H4 (cell line): ENCODE data around the gene RSU1. TPM values are rescaled to one million over a fixed set of nuclear protein-coding genes. Genes with fewer than 3 reads are reported as not detected.
"Not testable (repeated sequence)": the region's sequence is repeated elsewhere in the genome, so short reads cannot be mapped to it uniquely, and the experiment has no call there.

Source experiments
- DNase-seq: peaks from one replicate; pipeline ENCODE4 v3.0.0-alpha.2; 2015; ENCODE audit warnings: low spot score
- total RNA-seq: library from RNA; depleted of rRNA; stranded (reverse); fragments of >200 nt; shearing (Covaris generic); gene quantifications from 2 replicates; pipeline ENCODE4 v1.2.3, GENCODE V29; 2014

RSU1 gene
- total RNA-seq, 1 experiment from 2014 or later: 44.1 TPM

DNA sequence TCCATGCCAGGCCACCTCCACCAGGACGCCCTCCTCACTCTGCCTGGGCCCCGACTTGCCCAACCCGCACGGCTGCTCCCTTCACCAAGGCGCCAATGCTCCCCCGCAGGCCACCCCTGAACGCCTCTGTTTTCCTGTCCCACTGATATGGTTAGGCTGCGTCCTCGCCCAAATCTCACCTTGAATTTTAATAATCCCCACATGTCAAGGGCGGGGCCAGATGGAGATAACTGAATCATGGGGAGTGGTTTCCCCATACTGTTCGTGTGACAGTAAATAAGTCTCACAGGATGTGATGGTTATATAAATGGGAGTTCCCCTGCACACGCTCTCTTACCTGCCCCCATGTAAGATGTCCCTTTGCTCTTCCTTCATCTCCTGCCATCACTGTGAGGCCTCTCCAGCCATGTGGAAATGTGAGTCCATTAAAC lies 29.8 kb downstream of the RSU1 start:
- no peak for DNase-seq

DNA sequence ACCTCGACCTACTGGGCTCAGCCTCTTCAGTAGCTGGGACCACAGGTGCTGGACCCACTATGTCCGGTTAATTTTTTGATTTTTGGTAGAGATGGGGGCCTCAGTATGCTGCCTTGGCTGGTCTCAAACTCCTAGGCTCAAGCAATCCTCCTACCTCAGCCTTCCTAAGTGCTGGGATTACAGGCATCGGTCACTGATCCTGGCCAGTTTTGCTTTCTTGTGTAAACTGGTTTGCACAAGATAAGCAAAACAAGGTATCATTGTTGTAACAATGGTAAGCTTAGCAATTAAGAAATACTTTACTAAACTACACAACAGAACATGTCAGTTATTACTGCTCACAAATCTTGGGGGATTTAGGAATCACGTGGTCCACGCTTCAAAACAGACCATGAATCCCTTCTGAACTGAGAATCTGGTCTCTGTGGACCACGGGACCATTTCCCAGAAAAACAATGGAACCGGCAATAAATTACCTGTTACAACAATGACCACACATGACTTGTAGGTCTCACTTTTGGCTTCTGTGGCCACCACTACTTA lies 36.8 kb downstream of the RSU1 start:
- no peak for DNase-seq

DNA sequence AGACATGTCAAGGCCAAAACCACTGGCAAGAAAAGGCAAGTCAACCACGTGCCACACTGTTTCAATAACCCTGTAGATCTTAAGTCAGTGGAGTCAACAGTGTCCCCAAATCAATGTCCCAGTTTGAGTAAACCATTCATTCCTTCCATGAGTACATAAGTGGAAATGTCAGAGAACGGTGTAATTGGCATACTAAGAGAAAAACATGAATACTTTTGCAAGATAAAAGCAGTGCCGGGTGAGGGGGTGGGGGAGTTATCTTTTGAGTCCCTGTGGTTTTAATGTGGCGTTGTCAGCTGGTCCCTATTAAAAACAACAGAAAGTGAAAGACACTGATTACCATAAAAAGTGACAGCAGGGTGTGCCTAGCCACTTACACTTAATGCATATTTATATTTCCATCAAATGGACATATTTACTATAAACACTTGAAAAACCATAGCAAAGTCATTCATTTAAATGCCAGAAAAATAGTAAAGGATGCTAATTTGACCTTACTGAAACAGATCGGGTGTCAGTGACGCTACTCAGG lies 37.8 kb downstream of the RSU1 start:
- DNase-seq: no peak

DNA sequence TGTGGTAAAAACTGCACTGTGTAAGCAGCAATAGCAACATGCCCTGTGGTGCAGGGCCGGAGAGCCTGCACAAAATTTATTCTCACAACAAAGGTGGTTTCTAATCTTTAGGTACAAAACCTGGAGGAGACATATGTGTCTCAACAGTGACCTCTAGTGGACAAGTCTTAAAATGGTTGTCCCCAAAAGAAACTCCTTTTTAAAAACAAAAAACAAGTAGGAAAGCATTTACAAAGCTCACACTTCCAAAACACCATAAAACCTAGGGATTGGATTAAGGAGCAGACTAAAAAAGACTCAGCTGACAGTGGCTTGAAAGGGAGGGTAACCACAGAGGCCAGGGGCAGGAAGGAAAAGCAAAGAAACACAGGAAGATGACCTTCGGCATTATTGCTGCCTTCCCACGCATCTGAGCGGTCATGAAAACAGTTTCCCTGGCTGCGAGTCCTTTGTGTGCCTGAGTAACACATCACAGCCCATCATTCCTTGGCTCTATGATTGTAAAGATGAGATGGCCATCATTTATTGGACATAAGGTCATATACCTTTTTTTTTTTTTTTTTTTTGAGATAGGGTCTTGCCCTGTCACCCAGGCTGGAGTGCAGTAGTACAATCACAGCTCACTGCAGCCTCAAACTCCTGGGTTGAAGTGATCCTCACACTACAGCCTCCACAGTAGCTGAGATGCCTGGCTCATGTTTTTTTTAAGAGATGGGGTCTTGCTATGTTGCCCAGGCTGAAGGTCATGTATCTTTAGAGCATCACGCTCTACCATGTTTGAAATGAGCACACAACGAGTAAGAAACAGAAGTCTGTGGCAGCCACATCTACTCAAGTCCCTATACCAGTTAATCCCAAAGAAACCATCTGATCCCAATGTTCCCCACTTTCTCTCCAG lies 39.5 kb downstream of the RSU1 start:
- peak; percentile 13 for DNase-seq

DNA sequence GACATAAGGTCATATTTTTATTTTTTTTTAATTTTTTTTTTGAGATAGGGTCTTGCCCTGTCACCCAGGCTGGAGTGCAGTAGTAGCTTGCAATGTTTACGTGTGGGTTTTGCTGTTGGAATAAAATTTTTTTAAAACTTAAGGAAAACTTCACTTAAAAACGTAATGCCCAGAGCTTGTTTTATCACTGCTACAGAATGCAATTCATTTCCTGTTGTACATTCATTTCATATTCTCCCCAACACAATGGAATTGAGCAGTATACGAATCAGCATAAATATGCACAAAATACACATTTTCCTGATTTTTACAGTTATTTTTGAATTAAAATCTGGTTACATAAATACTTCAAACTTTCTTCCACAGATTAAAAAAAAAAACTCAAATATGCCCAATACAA lies 40.3 kb downstream of the RSU1 start:
- no peak for DNase-seq

DNA sequence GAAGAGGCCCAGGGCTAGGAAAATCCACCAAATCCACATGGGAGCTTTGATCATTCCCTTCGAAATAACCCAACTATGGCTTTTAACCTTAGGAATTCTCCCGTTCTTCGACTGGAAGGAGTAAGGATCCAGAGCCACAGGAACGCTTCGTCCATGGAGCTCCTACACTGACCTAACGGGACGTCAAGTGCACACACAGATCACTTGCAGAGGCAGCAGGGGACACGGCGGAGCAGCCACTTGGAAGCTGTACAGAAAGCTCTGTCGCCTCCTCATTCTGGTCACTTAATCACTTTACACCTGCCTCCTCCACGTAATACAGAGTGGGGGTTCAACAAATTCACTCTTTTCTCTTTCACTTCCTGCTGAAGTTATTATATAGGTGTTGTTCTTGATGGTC lies 43.9 kb downstream of the RSU1 start:
- no peak for DNase-seq

DNA sequence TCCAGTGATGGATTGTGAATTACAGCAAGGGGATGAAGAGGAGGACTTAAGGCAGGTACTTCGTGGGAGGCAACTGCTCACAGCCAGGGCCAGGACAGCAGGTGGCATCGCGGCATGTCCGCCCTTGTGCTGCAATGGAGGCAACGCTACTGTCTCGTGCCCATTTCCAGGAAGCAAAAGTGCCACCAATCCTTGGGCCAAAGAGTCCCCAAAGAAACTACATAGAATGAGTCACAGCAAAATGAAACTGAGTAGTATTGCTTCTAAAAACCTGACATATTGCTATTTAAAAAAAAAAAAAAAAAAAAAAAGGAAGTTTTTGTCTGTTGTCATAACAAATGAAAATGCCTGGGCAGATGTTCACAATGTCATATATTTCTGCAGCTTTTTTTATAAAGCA lies 46.6 kb downstream of the RSU1 start:
- no peak for DNase-seq

DNA sequence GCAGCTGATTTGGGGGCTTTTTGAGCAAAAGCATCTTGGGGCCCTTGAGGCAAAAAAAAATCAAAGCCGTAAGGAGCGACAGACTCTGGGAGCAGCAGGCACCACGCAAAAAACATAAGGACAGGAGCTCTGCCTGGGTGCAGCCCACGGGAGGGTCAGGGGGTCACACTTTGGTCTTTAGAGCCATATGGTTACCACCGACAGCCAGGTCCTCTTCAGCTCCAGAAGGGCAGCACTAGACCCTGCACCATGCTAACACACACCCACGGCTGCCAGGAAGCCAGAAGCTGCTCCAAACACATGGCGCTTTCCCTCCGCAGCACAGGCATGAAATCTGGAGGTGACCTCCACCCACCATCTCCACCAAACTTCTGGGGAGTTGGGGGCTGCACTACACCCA lies 47.1 kb downstream of the RSU1 start:
- no peak for DNase-seq

DNA sequence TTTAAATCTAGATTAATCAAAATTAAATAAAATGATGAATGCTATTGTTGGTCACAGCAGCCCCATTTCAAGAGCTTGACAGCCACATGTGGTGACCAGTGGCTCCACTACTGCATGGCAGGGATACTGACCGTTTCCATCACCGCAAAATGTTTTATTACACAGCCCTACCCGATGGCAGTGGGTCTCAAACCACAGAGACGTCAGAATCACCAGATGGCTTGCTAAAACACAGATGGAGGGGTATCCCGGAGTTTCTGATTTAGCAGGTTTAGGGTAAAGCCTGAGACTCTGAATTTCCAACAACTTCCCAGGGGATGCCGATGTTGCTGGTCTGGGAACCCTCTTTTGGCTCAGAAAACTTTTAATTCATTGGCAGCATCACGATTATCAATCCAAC lies 47.9 kb downstream of the RSU1 start:
- DNase-seq: no peak

DNA sequence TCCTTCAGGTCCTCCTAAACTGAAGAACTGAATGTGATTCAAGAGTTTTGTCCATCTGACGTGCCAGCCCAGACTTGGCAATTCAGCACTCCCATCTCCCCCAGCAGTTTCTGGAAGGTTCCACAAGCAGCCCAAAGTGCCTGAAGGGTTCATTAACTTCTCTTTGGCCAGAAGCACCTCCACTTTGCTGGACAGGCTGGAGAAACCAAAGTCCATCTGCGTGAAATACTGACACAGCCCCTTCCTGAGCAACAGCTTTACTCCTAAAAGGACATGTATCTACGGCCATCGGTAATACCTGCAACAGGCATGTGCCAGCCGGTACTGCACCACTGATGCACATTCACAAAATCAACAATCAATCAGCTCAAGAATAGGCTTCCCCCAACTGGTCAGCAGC lies 48.5 kb downstream of the RSU1 start:
- DNase-seq: no peak

DNA sequence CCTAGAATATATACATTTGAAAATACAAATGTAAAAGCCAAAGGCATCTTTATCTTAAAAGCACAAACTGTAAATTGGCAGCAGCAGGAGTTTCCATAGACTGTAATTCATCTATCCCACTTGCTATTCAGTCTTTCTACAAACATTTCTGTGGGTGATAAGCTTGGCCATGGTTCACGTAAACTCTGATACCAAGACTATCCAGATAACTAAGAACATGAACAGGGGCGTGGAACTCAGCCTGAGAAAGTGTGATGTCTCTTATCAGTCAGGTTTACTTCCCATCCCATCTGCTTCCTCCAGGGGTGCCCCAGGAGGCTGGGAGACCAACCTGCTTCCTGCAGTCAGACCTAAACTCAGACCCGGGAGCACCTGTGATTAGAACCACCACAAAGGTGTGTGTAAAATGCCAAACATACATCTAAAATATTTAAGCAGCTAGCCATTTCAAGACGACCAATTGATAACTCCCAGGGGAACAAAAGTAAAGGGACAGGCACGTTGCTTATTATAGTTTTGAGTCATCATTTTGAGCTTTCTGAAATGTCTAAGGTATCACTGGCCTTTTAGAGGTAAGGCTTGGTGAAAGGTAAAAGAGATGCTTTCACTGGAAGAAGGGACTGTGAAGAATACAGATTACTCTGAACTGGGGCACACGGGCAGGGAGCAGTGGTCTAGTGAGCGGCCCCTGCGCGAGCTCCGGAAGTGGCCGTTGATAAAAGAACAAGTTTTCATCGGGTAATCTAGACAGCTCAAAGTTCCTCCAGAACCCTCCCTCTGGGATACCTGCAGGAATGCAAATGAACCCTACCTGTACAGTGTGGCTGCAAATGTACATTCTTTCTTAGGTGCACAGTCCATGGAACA lies 51.5 kb downstream of the RSU1 start:
- DNase-seq: no peak

DNA sequence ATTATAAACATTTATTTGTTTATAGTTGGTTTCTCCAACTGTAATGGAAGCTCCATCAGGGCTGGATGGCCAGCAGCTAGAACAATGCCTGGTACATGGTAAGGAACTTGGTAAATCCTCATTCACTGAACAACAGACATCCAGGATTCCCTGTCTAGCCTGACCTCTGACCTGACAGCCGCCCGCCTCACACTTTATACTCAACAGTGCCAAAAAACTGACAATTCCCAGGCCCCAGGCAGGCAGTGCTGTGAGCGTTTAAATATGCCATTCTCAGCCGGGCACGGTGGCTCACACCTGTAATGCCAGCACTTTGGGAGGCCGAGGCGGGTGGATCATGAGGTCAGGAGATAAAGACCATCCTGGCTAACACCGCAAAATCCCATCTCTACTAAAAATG lies 55.9 kb downstream of the RSU1 start:
- DNase-seq: no peak

DNA sequence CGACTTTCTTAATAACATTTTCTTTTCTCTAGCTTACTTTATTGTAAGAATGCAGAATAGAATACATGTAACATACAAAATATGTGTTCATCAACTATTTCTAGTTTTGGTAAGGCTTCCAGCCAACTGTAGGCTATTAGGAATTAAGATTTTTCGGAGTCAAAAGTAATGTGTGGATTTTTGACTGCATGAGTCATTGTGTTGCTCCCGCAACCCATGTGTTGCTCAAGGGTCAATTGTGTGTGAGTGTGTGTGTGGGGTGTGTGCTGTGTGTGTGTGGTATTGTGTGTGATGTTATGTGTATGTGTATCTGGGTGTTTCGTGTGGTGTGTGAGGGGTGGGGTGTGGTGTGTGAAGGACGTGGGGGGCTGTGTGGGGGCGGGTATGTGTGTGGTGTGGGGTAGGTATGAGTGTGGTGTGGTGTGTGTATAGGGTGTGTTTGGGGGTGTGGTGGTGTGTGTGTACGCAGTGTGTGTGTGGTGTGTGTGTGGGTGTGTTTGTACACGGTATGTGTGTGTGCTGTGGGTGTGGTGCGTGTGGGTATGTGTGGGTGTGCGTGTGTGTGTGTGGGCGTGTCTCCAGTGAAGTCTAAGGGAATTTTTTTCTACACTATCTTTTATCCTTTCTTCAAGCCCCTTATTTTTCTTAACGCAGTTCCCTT lies 60.5 kb downstream of the RSU1 start:
- no peak for DNase-seq

DNA sequence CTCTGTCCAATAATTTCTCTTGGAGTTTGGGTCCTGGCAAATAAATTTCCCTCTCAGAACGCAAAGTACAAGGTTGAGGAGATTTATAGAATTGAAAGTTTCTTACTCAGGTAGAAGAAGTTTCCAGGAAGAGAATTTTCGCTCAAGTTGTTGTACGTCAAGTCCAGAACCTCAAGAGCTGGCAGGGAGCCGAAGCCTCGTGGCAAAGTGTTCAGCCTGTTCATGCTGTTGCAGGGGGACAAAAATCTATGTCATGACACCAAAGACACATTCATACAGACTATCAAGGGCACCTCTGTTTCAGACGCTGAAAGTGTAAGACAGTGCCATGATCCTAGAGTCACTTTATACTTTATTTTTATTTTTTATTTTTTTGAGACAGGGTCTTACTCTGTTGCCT lies 62.5 kb downstream of the RSU1 start:
- DNase-seq: no peak

DNA sequence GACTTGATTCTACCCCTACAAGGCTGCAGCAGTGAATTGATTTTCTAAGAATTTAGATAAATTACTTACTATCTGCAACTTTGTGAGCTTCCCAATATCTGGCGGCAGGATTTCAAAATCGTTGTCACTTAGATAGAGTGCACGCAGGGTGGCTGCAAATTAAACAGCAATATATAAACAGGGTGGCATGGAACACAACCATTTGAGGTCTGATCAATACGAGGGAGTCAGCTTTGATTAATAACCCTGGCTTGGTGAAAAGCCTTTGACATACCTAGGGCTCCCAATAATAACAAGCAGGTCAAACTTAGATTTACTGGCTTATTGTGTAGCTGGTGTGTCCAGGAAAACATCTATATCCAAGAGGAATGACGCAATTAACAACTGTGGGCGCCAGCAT lies 64.4 kb downstream of the RSU1 start:
- not testable (repeated sequence) for DNase-seq

DNA sequence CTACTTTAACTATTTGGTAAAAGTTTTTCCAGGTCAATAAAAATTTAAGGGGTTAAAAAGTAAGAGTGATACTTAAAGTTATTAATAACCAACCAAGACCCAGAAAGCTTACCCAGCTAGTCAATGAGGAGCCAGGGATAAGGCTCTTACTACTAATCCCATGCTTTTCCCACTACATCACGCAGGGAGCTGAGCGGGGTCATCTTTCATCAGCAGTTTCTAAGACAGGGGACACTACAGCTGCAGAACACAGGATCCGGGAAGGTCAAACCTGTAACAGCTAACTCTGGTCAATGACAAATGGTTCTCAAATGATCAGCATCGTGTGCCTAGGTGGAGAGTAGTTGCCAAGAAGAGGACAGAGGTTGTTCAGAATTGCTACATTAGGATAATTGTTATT lies 65.1 kb downstream of the RSU1 start:
- no peak for DNase-seq

DNA sequence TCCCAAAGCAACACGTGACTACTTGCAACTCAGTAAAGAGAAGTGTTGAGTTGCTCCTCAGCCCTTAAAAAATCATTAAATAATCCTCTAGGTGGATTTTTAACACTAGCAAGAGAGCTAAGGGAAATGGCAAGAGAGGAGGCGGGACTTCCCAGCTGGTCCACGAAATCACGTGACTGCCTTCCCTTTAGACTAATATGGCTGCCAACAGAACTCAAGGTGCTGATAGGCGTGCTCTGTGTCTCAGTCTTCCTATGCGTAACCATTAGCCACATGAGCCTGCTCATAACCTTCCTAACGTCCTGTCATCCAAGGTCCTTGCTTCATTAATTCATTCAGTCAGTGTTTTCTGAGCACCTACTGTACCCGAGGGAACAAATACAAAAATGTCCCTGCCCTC lies 66.0 kb downstream of the RSU1 start:
- no peak for DNase-seq

DNA sequence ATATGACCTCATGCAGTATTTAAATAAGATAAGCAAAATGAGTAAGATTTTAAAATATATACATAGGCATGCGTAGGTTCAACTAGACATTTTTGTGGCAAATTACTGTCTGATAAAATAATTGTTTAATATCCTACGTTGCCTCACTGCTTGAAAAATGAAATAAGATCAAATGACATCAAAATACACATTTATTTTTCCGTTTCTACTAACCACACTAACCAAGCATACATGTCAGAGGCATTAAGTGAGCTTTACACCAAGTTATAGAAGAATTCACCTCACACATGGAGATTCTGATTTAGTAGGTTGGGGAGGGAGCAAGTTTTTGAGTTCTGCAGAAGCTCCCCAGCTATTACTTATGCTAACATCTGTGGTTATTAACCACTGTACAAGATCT lies 66.8 kb downstream of the RSU1 start:
- DNase-seq: no peak

DNA sequence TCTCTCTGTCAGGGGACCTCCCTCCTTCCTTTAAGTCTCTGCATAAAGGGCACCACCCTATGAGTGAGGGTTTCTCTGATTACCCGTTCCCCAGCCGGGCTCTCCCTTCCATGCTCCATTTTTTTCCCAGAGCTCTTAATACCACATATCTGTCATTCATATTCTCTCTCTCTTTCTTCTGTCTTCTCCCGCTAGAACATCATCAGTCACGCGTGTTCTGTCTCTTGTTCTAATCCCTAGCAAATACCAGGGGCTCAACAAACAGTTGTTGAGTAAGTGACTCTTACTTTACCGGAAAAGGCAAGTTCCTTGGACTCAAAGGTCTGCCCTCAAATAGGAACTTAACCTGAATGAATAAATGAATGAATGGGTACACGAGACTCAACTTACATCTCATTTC lies 68.5 kb downstream of the RSU1 start:
- DNase-seq: no peak

DNA sequence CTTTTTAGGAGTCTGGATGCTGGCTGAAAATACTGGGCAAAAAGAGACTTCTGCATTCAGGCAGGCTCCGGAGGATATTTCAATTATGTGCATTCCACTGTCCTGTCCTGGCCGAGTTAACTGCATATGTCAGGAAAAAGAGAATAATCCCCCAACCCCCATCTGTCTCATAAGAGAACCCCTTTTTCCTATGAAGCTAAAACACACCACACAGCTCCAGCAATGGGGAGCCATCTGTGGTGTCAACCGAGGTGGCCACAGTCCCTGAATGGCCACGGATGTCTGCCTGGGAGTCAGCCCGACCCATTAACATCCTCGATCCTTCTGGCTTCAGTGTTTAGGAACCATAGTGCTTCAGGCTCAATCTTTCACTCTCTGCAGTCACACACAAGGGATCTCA lies 70.4 kb downstream of the RSU1 start:
- no peak for DNase-seq

DNA sequence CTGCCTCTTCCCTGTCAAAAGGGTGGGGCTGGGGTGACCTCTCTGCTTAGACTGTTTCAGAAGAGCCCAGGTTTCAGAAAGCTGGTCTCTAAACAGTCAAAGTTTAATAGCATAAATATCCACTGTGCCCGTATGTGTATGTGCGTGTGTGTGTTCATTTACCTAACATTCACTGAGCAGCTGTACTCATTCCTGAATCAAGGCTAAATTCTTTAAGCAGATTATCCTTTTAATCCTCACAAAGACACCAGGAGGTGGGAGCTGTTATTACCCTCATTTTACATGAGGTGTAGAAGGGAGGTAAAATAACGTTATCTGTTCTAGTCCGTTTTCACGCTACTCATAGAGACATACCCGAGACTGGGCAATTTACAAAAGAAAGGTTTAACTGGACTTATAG lies 72.2 kb downstream of the RSU1 start:
- DNase-seq: no peak
